HL-60/S4 treated with phorbol 12-myristate 13-acetate at 8.2 ng/mL for 4 days and 3 days (cell line): Measurements from ENCODE around the gene CD300LF.

ENCODE experiments used
- in situ Hi-C: fragments of 300-500 bp; cut with MboI; formaldehyde crosslinking; loops from 2 replicates; pipeline ENCODE4 v1.15.0; 2022; ENCODE audit warnings: low sequenced_read_pairs

The CD300LF gene

GRCh38 chr17:74645010-74645409 lies 67.7 kb downstream of the CD300LF start:
- in situ Hi-C loops, result no loop called here

GRCh38 chr17:74644419-74644818 lies 68.3 kb downstream of the CD300LF start:
- in situ Hi-C loops, result no loop called here
